Mesothelial cell of epicardium (in vitro differentiated cells): Measurements from ENCODE around the gene ASMT. TPM values are rescaled to one million over a fixed set of nuclear protein-coding genes. Genes with fewer than 3 reads are reported as not detected.
"Not testable (repeated sequence)": the region's sequence is repeated elsewhere in the genome, so short reads cannot be mapped to it uniquely, and the experiment has no call there.

Experiments used
- DNase-seq, 2 experiments: peaks; one replicate each; pipeline ENCODE4 v3.0.0; 2021; ENCODE audit warnings: low spot score in 2 of 2; ENCODE audit not compliant: unreplicated experiment in 2 of 2
- H3K27ac Mint-ChIP-seq: 2 replicates; pipeline ENCODE4 v1.8.0; 2021; ENCODE audit warnings: mixed read lengths
- H3K27me3 Mint-ChIP-seq: 2 replicates; pipeline ENCODE4 v1.8.0; 2021; ENCODE audit warnings: low read depth, mixed read lengths
- H3K36me3 Mint-ChIP-seq: 2 replicates; pipeline ENCODE4 v1.8.0; 2021; ENCODE audit warnings: mixed read lengths
- H3K4me1 Mint-ChIP-seq: 2 replicates; pipeline ENCODE4 v1.8.0; 2021; ENCODE audit warnings: mixed read lengths
- H3K4me3 Mint-ChIP-seq: 2 replicates; pipeline ENCODE4 v1.8.0; 2021; ENCODE audit warnings: mild to moderate bottlenecking, moderate library complexity, mixed read lengths
- H3K9me3 Mint-ChIP-seq: 2 replicates; pipeline ENCODE4 v1.8.0; 2021; ENCODE audit warnings: mixed read lengths
- total RNA-seq: library from RNA; stranded (reverse); gene quantifications from 3 replicates; pipeline ENCODE4 v1.2.1, GENCODE V29; 2021
- TF ChIP-seq, protein P1 (sequence below): fragments of 200-600 bp; sonication (generic); IDR thresholded peaks from one replicate; pipeline ENCODE4 v1.5.0; 2021; ENCODE audit warnings: antibody characterized with exemption; ENCODE audit not compliant: unreplicated experiment

The ASMT gene
- total RNA-seq, 1 donor from 2014 or later, result 0.45 TPM

GRCh38 chrX:1673337-1673736, 58.5 kb downstream of the ASMT start:
- Mint-ChIP-seq H3K27ac (no peak overlapping the region), H3K36me3 (no peaks in the 10 kb centered on the region), H3K4me1 (no peaks in the 10 kb centered on the region), H3K9me3 (peaks cover 4% of the 10 kb centered on the region), H3K27me3 (no peaks in the 10 kb centered on the region), H3K4me3 (no peak overlapping the region)
- TF ChIP-seq, protein P1, sequence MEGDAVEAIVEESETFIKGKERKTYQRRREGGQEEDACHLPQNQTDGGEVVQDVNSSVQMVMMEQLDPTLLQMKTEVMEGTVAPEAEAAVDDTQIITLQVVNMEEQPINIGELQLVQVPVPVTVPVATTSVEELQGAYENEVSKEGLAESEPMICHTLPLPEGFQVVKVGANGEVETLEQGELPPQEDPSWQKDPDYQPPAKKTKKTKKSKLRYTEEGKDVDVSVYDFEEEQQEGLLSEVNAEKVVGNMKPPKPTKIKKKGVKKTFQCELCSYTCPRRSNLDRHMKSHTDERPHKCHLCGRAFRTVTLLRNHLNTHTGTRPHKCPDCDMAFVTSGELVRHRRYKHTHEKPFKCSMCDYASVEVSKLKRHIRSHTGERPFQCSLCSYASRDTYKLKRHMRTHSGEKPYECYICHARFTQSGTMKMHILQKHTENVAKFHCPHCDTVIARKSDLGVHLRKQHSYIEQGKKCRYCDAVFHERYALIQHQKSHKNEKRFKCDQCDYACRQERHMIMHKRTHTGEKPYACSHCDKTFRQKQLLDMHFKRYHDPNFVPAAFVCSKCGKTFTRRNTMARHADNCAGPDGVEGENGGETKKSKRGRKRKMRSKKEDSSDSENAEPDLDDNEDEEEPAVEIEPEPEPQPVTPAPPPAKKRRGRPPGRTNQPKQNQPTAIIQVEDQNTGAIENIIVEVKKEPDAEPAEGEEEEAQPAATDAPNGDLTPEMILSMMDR, result peak; percentile 90
- no peak for DNase-seq

DNA sequence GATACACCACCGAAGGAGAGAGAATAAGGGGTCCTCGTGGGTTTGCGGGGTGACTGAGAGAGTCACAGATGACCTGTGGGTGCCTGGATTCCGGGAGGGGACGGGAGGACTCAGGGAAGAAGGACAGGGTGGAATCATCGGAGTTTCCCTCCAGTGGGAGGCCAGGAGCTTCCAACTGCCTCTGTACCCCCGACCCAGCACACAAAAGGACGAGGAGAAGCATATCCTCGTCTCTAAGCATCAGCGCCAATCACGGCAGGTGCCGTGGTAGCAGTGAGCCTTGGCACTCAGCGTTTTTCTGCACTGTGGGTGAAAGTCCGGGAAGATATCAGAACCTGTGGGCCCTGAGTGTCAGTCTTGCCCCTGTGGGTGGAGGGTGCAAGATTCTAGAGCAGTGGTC, 62.0 kb downstream of the ASMT start:
- no peaks in the 10 kb centered on the region for H3K27me3 Mint-ChIP-seq
- H3K4me1 Mint-ChIP-seq, result no peaks in the 10 kb centered on the region
- no peak overlapping the region for H3K27ac Mint-ChIP-seq
- no peaks in the 10 kb centered on the region for H3K36me3 Mint-ChIP-seq
- TF ChIP-seq, protein P1, result no peak
- peak in 1 of 2 experiments; percentile 11 for DNase-seq
- H3K4me3 Mint-ChIP-seq, result no peak overlapping the region
- peaks cover 4% of the 10 kb centered on the region for H3K9me3 Mint-ChIP-seq

DNA sequence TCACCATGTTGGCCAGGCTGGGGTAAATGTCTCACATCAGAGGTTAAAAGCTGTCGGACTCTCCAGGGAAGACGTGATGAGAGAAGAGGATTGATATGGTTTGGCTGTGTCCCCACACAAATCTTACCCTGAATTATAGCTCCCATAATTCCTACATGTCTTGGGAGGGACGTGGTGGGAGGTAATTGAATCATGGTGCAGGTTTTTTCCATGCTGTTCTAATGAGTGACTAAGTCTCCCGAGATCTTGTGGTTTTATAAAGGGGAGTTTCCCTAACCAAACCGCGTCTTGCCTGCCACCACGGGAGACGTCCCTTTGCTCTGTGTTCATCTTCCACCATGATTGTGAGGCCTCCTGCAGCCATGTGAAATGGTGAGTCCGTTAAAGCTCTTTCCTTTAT, 64.4 kb downstream of the ASMT start:
- peaks cover 2% of the 10 kb centered on the region for H3K27me3 Mint-ChIP-seq
- TF ChIP-seq, protein P1, result no peak
- no peaks in the 10 kb centered on the region for H3K4me1 Mint-ChIP-seq
- no peaks in the 10 kb centered on the region for H3K9me3 Mint-ChIP-seq
- peak in 1 of 2 experiments; percentile 9 for DNase-seq
- no peak overlapping the region for H3K27ac Mint-ChIP-seq
- no peak overlapping the region for H3K4me3 Mint-ChIP-seq
- H3K36me3 Mint-ChIP-seq, result no peaks in the 10 kb centered on the region

DNA sequence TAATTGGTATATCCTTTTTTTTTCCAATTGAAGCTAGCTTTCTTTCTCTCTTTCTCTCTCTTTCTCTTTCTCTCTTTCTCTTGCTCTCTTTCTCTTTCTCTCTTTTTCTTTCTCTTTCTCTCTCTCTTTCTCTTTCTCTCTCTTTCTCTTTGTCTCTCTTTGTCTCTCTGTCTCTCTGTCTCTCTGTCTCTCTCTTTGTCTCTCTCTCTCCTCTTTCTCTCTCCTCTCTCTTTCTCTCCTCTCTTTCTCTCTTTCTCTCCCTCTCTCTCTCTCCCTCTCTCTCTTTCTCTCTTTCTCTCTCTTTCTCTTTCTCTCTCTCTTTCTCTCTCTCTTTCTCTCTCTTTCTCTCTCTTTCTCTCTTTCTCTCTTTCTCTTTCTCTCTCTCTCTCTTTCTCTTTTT, 66.6 kb downstream of the ASMT start:
- TF ChIP-seq, protein P1, result no peak
- Mint-ChIP-seq H3K27ac (no peak overlapping the region), H3K9me3 (no peaks in the 10 kb centered on the region), H3K27me3 (peaks cover 2% of the 10 kb centered on the region), H3K36me3 (no peaks in the 10 kb centered on the region), H3K4me3 (no peak overlapping the region), H3K4me1 (no peaks in the 10 kb centered on the region)
- DNase-seq, result no peak

GRCh38 chrX:1681856-1682255, 67.0 kb downstream of the ASMT start:
- H3K9me3 Mint-ChIP-seq, H3K27ac Mint-ChIP-seq, H3K27me3 Mint-ChIP-seq, H3K4me1 Mint-ChIP-seq, H3K4me3 Mint-ChIP-seq, DNase-seq, H3K36me3 Mint-ChIP-seq: not testable (repeated sequence)

DNA sequence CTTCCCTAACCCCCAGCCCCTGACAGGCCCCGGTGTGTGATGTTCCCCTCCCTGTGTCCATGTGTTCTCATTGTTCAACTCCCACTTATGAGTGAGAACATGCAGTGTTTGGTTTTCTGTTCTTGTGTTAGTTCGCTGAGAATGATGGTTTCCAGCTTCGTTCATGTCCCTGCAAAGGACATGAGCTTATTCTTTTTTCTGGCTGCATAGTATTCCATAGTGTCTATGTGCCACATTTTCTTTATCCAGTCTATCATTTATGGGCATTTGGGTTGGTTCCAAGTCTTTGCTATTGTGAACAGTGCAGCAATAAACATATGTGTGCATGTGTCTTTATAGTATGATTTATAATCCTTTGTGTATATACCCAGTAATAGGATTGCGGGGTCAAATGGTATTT, 67.6 kb downstream of the ASMT start:
- H3K27me3 Mint-ChIP-seq, DNase-seq, H3K27ac Mint-ChIP-seq: not testable (repeated sequence)

DNA sequence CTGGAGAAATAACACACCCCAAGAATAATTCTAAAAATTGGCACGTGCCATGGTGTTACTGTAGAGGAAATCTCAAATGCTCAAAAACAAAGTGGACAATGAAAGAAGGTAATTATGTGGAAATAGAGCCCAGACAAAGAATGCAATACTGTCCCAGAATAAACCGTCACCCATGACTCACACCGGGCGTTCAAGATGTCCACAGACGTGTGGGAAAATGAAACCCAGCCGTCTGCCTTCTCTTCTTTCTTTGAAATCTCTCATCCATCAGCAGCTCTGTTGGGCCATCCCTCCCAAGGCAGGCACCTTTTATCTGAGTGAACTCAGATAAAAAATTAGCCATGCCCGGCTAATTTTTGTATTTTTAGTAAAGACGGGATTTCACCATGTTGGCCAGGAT, 70.0 kb downstream of the ASMT start:
- not testable (repeated sequence) for H3K36me3 Mint-ChIP-seq, H3K27ac Mint-ChIP-seq, H3K27me3 Mint-ChIP-seq, H3K4me1 Mint-ChIP-seq, H3K4me3 Mint-ChIP-seq, DNase-seq, H3K9me3 Mint-ChIP-seq

More for the DNA sequence above, 67.6 kb downstream of the ASMT start:
- not testable (repeated sequence) for H3K4me3 Mint-ChIP-seq, H3K36me3 Mint-ChIP-seq, H3K4me1 Mint-ChIP-seq, H3K9me3 Mint-ChIP-seq

- H3K4me1 Mint-ChIP-seq, H3K9me3 Mint-ChIP-seq, H3K27ac Mint-ChIP-seq, H3K4me3 Mint-ChIP-seq, H3K27me3 Mint-ChIP-seq, DNase-seq, H3K36me3 Mint-ChIP-seq: not testable (repeated sequence)
Observed at GRCh38 chrX:1685444-1685880, 70.6 kb downstream of the ASMT start.
